ENCODE measurements around the gene SCAI. TPM values are rescaled to one million over a fixed set of nuclear protein-coding genes. Genes with fewer than 3 reads are reported as not detected.
"Not testable (repeated sequence)": the region's sequence is repeated elsewhere in the genome, so short reads cannot be mapped to it uniquely, and the experiment has no call there.

Gene SCAI
- total RNA-seq, 1 donor from 2014 or later = 6.4 TPM

DNA sequence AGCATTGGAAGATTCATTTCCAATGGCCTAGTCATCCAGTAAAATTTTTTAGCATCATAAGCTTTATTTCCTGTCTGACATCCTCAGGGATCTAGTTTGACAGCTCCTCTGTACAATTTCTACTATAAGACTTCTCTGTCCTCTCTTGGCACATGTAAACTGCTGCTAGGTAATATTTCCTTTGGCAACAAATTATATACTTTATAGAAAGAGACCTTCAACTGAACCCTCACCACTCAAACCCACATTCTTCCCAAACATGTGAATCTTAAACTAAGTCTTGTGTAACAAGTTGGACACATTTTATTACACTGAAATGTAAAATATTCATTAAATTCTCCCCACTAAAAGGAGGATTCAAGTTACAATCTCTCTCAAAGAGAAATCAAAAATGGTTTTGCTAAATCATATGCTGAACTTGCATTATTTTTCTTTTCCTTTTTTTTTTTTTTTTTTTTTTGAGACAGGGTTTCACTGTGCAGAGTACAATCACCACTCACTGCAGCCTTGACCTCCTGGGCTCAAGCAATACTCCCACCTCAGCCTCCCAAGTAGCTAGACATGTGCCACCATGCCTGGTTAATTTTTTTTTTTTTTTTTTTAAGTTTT is 36.9 kb downstream of the SCAI start:
- no peak for DNase-seq (ENCODE audit: low spot score)

DNA sequence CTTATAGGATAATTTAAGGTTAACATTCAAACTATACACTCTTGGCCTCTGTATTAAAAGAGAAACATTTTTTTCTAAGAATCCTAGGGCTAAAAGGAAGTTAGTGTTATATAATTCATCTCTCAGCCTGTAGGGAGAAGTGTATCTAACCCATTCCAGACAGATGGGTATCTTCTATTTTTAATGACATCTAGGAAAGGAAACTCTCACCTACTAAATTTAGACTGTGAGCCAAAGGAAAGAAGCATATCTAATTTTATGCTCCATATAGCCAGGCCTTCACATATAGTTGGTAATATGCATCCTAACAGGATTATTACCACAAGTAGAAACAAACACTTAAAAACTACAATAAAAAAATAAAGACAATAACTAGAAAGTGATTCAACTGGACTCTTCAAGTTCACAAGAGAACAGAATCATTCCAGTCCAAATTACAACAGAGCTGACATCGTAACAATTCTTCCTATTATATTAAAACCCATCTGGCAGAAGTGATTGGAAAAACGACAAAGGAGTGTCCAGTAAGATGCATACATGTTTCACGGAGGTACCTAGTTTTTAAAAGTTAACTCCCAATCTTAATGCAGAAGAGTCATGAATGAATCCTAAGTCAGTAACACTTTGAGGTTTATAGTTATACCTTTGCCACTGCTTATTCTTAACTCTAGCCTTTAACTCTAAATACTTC is 39.4 kb downstream of the SCAI start:
- no peak for DNase-seq (ENCODE audit: low spot score)

DNA sequence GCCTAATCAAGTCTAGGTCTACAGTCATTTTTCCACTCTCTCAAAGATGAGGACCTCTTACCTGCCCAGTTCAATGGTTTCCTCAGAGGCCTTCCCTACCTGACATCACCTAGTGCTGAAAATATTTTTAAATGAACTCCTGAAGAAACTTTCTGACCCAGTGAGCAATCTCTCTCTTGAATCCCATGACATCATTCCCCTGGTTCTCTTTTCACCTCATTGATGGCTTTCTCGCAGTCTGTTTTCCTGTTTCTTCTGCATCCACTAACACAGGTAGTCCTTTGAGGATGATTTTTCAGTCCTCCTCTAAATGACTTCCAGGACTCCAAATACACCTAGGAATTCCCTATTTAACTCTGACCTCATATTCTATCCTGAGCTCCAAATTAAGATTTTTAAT is 40.3 kb downstream of the SCAI start:
- no peak for DNase-seq (ENCODE audit: low spot score)

DNA sequence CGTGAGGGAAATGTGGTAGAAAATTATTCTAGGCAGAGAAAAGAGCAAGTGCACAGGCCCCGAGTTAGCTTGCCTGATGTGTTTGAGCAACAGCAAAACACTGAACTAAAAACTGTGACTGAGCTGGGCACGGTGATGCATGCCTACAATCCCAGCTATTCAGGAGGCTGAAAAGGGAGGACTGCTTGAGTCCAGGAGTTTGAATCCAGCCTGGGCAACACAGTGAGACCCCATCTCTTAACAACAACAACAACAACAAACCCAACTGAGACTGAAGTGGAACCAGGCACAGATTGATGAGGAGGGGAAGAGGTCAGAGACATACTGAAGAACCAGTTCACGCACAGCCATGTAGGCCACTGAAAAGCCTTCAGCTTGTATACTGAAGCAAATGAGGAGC is 42.5 kb downstream of the SCAI start:
- no peak for DNase-seq (ENCODE audit: low spot score)

DNA sequence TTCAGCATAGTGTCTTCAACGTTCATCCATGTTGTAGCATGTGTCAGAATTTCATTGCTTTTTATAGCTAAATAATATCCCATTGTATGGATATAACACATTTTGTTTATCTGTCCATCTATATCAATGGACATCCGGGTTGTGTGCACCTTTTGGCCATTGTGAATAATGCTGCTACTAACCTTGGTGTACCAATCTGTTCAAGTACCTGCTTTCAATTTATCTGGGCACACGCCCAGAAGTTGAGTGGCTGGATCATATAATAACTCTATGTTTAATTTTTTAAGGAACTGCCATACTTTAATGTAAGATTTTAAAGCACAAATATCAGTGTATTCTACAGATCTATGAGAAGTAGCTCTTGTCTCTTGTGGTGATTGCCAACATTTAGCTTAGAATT is 43.5 kb downstream of the SCAI start:
- no peak for DNase-seq (ENCODE audit: low spot score)

DNA sequence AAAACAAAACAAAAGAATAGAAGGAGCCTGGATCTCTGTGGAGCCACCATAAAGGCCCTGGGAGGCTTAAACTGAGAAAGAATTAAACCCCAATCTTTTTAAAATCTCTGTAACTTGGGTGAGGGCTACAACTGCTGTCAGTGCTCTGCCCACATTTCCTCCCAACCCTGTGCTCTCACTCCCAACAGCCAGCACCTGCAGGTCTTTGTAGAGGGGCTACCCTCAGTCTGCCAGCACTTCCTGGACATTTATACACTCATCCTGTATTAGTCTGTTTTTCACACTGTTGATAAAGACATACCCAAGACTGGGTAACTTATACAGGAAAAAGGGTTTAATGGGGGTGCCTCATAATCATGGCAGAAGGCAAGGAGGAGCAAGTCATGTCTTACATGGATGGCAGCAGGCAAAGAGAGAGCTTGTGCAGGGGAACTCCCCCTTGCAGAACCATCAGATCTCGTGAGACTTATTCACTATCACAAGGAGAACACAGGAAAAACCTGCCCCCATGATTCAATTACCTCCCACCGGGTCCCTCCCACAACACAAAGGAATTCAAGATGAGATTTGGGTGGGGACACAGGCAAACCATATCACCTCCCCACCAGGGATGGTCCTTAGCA is 47.4 kb downstream of the SCAI start:
- DNase-seq (ENCODE audit: low spot score) = no peak

DNA sequence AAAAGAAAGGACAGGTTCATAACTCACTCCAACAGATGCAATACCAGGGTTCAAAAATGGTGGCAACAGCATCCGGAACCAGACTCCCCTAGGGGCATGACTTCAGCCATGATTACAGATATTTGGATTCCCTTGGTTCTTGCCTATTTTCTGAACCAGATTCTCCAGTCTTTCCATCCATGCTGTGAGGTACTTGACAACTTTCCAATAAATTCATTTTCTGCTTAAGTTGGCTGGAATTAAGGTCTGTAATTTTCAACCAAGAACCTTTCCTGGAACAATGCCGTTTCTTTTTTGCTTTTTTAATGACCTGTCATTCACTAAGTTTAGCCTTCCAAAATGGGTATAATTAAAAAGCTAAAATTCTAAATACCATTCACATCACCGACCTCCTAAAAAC is 52.2 kb downstream of the SCAI start:
- DNase-seq (ENCODE audit: low spot score) = no peak

DNA sequence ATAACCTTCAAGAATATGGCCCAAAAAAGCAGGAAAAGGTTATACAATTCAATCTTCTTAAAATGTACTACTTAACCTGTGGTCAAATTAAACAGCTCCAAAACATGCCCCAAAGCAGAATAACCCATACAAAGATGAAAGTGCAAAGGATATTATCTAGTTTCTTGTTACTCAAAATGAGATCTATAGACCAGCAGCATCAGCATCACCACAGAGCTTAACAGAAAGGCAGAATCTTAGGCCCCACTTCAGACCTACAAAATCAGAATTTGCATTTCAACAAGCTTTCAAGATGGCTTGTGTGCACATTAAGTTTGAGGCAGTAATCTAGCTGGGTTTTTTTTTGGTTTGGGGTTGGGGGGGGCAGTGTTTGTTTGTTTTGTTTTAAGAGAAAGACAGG is 54.0 kb downstream of the SCAI start:
- no peak for DNase-seq (ENCODE audit: low spot score)

DNA sequence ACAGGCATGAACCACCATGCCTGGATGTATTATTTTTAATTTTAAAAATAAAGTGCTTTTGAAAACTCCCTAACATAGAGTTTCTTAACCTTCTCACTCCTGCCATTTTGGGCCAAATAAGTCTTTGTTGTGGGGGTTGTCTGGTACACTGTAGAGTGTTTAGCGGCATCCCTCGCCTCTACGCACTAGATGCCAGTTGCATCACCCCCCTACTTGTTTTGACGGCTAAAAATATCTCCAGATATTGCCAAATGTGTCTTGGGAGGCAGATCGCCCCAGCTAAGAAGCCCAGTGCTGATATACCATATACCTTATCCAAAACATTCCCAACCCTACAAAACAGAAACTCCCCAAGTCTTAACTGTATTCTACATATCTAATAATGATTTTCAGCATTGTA is 54.6 kb downstream of the SCAI start:
- no peak for DNase-seq (ENCODE audit: low spot score)

DNA sequence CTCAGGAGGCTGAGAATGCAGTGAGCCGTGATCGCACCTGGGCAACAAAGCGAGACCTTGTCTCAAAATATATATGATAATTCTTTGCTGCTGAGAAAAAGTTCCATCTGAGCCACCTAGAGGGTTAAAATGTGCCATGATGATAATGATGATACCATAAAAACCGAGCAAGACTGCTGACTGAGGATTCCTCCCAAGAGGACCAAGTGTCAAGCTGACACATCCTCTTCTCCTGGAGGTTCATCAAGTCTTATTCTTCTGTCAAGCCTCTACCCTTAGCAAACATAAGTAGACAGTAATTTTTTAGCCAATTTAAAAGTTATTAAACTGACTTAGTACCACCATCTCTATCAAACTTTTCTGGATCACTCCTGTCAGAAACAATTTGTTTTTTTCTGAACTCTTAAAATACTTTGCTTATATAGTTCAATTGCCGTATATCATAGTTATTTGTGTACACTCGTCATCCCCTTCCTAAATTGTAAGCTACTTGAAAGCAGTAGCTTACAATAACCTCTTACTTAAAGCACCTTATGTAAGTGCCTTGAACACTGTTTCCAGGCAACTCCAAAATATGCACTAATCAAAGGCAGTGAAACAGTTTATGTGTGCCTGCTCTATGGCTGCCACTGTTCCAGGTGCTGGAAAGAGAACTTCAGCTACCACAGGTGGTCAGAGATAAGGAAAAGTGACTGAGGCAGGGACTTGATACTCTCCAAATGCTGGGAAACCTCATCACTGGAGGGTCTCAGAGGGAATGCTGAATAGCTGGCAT is 57.4 kb downstream of the SCAI start:
- no peak for DNase-seq (ENCODE audit: low spot score)

DNA sequence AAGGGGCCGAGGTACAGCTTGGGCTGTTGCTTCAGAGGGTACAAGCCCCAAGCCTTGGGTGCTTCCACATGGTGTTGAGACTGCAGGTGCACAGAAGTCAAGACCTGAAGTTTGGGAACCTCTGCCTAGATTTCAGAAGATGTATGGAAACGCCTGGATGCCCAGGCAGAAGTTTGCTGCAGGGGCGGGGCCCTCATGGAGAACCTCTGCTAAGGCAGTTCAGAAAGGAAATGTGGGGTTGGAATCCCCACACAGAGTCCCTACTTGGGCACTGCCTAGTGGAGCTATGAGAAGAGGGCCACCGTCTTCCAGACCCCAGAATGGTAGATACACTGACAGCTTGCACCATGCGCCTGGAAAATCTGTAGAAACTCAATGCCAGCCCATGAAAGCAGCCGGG is 61.1 kb downstream of the SCAI start:
- not testable (repeated sequence) for DNase-seq (ENCODE audit: low spot score)

DNA sequence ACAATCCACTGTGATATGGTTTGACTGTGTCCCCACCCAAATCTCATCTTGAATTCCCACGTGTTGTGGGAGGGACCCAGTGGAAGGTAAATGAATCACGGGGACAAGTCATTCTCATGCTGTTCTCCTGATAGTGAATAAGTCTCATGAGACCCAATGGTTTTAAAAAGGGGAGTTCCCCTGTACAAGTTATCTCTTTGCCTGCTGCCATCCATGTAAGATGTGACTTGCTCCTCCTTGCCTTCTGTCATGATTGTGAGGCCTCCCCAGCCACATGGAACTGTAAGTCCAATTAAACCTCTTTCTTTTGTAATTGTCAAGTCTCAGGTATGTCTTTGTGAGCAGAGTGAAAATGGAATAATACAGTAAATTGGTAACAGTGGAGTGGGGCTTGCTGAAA is 62.5 kb downstream of the SCAI start:
- DNase-seq (ENCODE audit: low spot score) = not testable (repeated sequence)

DNA sequence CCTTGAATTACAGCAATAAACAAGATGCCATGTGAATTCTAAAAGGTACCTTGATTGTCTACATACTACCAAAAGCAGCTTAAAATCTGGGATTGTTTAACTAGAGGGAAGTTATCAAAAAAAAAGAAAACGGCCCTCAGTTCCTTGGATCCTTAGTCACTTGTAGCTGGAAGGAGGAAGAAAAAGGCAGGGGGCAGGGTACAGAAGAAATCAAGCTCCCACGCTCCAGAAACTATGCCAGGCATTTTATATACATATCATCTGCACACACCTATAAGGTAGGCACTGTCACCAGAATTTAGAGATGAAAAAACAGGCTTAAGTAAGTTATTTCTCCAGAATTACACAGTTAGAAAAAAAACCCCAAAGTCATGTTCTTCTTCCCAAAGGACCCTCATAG is 63.4 kb downstream of the SCAI start:
- no peak for DNase-seq (ENCODE audit: low spot score)

DNA sequence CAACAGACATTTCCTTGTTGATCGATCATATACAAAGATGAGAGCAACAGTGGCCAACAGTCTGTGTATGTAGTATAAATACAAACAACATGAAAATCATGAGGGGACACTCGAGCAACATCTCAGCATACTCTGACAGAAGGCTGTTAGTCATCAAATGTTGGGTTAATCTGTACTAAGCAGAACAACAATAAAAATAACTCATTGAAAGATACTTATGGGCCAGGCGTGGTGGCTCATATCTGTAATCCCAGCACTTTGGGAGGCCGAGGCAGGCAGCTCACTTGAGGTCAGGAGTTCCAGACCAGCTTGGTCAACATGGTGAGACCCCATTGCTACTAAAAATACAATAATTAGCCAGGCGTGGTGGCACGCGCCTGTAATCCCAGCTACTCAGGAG is 67.3 kb downstream of the SCAI start:
- no peak for DNase-seq (ENCODE audit: low spot score)

DNA sequence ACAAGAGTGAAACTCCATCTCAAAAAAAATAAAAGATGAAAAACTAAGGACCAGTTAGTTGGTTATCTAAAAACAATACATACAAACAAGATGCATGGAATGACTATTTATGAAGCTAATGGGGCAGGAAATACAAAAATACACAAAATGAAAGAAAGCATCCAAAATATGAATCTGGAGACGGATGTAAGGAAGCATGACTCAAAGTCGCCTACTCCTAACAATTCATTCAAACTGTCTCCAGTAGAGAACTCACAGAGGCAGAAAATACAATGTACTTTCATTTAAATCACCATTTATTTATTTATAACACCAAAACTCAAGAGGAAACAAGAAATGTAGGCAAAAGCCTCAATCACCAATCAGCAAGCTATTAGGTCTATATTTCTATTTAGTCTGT is 68.4 kb downstream of the SCAI start:
- DNase-seq (ENCODE audit: low spot score) = no peak

DNA sequence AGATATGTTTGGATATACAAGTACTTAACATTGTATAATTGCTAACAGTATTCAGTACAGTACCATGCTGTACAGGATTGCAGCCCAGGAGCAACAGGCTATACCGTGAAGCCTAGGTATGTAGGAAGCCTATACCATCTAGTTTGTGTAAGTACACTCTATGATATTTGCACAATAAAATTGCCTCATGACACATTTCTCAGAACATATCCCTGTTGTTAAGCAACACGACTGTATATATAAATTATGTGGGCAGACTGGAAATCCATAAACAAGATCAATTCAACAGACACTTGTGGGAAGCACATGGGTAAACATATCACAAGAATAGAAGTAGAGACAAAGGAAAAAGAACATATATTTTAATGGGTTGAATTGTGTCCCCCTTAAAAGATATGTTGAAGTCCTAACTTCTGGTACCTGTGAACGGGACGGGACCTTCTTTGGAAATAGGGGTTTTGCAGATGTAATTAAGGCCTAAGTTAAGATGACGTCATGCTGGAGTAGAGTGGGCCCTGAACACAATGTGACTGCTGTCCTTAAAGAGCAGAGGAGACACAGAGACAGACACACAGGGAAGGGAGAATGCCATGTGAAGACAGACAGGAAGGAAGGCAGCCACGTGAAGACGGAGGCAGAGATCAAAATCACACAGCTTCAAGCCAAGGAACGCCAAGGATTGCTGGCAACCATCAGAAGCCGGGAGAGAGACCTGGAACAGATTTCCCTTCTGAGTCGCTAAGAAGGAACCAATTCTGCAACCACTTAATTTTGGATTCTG is 76.3 kb downstream of the SCAI start:
- no peak for DNase-seq (ENCODE audit: low spot score)

DNA sequence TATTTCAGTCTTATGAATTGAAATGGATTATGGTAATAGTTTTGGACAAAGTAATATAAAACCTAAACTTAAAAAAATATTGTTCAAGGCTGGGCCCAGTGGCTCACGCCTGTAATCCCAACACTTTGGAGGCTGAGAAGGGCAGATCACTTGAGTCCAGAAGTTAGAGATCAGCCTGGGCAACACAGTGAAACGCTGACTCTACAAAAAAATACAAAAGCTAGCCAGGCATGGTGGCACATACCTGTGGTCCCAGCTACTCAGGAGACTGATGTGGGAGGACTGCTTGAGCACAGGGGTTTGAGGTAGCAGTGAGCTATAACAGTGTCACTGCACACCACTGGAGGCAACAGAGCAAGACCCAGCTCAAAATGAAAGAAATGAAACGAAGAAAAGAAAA is 81.9 kb downstream of the SCAI start:
- DNase-seq (ENCODE audit: low spot score) = no peak

DNA sequence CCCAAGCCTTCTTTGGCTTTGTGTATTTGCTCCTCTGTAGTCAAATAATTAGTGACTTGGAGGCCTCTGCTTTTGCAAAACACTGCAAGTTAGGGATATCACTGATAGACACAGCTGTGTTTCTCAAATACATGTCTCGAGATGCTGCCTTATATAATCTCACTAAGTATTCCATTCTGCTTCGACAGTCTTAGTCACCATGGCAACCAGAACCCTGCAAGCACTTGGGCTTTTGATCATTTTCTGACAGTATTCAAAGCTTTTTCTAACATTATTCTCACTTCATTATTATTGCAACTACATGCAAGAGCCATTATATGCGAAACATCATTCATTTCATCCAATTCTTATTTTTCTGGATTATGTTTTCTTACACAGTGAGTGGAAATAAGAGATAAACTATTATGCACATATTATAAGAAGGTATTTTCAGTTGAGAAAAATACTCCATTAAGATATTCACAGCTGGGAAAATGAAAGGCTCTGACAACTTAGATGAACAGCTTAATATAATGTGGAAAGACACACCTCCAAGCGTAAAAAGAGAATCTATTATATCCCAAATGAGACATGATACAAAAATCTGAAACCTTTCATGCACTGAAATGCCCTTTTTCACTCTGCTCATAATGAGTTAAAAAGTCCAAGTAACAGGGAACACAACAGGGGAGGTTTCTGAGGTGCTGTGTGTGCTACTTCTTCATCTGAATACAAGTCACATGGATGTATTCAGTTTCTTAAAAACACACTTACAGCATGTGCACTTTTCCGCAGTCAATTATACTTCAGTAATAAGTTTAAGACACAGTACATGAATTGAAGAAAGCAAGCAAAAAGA is 93.9 kb downstream of the SCAI start:
- no peak for DNase-seq (ENCODE audit: low spot score)

DNA sequence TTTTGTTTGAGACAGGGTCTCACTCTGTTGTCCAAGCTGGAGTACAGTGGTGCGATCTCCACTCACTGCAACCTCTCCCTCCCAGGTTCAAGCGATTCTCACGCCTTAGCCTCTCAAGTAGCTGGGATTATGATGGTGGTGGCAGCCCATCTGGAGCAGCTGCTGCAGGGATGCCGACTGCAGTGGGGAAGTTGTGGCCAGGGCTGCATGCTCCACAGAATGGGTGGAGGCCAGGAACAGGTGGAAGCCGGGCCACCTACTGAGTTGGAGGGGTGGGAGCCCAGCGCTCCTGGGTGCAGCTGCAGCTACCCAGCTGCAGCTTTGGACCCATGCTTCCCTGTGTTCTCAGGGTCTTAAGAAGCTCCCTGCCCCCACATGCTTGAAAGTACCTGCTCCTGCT is 99.7 kb downstream of the SCAI start:
- DNase-seq (ENCODE audit: low spot score) = no peak

DNA sequence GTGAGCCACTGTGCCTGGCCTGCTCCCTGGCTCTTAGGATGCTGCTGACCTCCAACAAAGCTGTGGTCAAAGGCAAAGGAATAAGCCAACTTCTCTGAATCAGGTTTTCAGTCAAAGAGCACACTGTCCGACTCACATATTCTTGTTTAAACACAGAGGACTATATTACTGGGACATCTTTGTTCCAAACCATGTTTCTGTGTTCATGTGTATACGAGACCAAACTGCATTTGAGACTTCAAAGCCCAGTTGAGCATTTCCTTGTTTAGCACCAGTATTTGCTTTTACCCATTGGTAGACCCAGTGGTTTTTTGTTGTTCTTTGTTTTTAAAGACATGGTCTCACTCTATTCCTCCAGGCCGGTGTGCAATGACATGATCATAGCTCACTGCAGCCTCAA is 100.2 kb downstream of the SCAI start:
- no peak for DNase-seq (ENCODE audit: low spot score)

DNA sequence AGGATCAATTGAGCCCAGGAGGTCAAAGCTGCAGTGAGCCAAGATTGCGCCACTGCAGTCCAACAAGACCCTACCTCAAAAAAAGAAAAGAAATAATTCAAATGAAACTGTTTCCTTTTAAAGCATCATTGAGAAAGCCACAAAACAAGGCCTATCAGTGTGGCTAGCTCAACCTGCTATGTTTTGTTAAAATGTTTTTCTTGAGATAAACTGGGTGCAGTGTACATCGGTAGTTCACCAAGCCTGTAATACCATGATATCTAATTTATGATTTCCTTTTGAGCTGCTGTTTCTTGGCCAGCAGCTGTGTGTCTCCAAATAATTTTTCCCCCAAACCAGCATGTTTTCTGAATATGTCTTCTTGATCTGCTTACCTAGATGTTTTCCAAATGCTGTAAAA is 105.2 kb downstream of the SCAI start:
- no peak for DNase-seq (ENCODE audit: low spot score)

All from mesenteric fat pad (tissue), 1 donor.